OCI-LY3 (cell line): ENCODE measurements around the gene LMX1B.

Experiments used
- EZH2phosphoT487 ChIP-seq: fragments of 200-600 bp; shearing (Covaris generic); IDR thresholded peaks from 2 replicates; pipeline ENCODE4 v1.6.1; 2018; ENCODE audit warnings: antibody characterized with exemption, mixed run types, low read depth
- TF ChIP-seq, protein P1 (sequence below): fragments of 200-600, 300-600 bp; sonication (generic); IDR thresholded peaks from 2 replicates; pipeline ENCODE4 v1.5.1; 2014; ENCODE audit warnings: antibody characterized with exemption, low read length, low read depth

DNA sequence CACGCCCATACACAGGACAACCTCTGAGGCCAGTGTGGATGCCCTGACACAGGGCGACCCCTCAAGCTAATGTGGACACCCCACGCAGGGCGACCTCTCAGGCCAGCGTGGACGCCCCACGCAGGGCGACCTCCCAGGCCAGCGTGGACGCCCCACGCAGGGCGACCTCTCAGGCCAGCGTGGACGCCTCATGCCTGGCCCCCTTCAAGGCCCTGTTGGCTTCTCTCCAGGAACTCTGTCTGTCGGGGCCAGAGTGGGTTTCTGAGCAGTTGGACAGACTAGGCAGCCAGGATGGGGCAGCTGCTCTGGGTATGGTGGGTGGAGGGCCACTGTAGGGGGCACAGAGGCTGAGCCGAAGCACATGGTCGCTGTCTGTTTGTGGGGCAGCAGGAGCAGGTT lies 47.4 kb downstream of the LMX1B start:
- no peak for TF ChIP-seq EZH2phosphoT487
- TF ChIP-seq, protein P1, sequence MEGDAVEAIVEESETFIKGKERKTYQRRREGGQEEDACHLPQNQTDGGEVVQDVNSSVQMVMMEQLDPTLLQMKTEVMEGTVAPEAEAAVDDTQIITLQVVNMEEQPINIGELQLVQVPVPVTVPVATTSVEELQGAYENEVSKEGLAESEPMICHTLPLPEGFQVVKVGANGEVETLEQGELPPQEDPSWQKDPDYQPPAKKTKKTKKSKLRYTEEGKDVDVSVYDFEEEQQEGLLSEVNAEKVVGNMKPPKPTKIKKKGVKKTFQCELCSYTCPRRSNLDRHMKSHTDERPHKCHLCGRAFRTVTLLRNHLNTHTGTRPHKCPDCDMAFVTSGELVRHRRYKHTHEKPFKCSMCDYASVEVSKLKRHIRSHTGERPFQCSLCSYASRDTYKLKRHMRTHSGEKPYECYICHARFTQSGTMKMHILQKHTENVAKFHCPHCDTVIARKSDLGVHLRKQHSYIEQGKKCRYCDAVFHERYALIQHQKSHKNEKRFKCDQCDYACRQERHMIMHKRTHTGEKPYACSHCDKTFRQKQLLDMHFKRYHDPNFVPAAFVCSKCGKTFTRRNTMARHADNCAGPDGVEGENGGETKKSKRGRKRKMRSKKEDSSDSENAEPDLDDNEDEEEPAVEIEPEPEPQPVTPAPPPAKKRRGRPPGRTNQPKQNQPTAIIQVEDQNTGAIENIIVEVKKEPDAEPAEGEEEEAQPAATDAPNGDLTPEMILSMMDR = no peak
